HG03565 (cell line): ENCODE data around the gene HRH3.

Experiments used
- ATAC-seq: cut with Tn5 transposase; IDR thresholded peaks from one replicate; pipeline ENCODE4 v1.9.1; 2021; ENCODE audit warnings: mild to moderate bottlenecking, moderate library complexity; ENCODE audit not compliant: unreplicated experiment

Gene HRH3

DNA sequence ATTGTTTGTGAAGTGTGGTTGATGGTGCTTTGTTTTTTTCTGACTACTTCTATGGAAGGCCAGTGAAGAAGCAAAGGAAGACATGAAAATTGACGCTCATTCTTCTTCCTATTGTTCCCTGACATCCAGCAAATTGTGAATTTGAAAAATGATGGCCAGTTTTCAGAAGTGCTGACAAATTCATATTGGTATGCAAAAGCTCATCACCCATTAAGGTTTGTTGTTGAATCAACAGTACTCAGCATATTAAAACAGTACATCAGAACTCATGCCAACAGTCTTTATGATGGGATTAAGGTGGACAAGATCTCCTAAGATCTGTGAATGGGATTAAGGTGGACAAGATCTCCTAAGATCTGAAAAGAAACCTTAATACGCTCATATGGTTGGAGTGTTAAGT, 38.3 kb downstream of the HRH3 start:
- ATAC-seq: no peak

DNA sequence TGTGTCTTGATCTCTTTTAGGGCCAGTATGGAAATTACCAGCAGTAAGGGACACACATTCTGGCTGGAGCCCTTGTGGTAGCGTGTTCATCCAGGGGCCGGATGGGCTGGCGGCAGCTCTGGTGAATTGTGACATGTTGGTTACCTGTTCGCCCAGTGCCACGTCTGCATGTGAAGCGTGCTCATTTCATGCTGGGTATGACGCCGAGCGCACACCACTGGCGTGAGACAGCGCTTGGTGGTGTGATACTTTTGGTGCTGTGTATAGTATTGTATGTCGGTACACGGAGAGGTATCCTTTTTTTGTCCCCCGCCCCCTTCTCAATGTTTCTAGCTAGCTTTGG, 40.9 kb downstream of the HRH3 start:
- ATAC-seq: no peak

DNA sequence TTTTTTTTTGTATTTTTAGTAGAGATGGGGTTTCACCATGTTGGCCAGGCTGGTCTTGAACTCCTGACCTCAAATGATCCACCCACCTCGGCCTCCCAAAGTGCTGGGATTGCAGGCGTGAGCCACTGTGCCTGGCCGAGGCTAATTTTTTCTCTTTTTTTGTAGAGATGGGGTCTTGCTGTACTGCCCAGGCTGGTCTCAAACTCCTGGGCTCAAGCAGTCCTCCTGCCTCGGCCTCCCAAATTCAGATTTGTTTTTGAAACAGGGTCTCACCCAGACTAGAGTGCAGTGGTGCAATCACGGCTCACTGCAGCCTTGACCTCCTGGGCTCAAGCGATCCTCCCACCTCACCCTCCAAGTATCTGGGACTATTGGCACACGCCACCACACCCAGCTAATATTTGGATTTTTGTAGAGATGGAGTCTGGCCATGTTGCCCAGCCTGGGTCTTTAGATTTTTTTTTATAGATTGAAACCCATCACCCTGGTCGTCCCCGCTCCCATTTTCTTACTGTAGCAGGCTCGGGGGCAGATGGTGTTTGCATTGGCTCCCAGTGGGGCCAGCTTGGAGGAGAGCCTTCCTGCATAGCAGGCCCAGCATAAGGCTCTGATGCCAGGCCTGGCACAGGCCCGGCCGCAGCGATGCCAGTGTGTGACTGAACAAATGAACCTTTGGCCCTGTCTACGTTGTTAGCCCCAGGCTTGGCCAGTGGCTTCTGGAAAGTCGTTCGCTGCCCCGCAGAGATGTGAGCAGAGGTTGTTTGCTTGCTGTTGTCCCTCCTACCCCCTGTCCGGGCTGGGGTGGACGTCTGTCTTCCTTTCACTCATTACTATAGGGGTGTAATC, 41.5 kb downstream of the HRH3 start:
- no peak for ATAC-seq

DNA sequence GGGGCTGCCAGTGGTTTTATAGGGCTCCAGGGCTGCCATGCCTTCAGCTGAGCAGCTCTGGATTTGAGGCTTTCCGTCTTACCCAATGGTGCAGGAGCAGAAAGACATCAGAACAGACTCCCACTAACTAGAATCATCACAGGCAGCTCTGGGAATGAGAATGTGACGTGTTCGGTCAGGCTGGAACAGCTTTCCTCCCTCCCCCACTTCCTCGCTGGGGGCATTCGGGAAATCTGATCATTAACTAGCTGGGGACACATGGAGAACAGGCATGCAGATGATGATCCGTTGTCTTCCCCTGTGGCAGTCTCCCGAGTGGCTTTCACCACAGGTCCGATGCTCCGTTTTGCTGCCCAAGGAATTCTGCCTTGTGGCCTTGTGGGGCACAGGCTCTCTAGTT, 42.8 kb downstream of the HRH3 start:
- ATAC-seq: no peak

DNA sequence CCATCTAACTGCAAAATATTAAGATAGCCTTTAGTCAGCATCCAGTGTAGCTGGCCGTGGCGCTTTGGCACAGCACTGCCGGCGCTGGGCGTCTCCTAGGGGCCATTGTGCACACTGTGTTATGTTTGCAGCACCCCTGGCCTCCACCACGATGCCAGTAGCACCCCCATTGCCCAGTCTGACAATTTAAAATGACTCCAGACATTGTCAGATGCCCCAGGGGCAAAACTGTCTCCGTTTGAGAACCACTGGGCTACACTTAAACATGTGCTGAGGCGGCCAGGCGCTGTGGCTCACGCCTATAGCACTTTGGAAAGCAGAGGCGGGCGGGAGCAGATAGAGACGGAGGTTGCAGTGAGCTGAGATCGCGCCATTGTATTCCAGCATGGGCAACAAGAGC, 43.2 kb downstream of the HRH3 start:
- no peak for ATAC-seq

DNA sequence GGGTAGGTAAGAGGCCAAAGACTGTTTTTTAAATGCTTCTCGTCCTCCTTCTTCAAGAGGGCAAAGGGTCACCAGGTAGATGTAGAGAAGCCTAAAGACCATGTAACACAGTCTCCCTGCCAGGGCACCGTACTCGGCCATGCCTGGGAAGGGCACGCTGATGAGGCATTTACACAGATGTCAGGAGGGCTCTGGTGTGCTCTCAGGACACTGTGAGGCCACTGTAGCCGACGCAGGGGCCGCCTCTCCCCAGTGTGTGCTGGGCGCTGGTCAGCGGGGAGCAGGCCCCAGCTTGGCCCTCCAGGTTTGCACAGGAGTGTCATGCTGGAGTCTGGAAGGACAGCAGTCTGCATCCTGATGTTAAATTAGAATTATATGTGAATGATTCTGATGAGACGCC, 44.4 kb downstream of the HRH3 start:
- ATAC-seq: no peak

DNA sequence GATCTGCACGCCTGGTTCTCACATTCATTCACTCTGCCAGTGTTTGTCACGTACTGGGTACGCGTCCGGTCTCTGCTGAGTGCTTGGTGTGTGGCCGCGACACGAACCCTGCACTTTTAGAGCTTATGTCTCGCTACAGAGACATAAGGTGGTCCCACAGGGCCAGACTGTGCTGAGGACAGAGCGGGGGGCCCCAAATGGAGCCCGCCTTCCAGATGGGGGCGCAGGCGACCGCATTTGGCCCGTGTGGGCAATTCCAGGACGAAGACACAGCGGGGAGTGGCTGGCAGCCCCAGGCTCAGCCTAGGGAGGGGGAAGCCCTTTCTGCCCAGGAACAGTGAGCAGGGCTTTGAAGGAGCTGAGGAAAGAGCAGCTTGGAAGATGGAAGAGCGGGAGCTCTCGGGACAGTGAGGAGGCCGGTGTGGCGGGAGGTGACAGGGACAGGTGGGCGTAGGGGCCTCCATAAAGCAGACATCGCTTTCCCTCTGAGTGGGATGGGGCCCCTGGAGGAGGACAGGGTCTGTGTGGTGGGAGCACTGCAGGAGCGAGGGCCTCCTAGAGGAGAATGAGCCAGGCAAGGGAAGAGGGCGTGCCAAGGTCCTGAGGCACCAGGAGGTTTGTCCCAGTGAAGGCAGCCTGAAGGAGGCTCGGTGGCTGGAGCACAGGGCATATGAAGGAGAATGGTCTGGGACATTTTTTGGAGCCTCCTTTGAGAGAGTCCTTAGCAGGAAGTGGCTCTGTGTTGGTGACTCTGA, 45.0 kb downstream of the HRH3 start:
- ATAC-seq: no peak

DNA sequence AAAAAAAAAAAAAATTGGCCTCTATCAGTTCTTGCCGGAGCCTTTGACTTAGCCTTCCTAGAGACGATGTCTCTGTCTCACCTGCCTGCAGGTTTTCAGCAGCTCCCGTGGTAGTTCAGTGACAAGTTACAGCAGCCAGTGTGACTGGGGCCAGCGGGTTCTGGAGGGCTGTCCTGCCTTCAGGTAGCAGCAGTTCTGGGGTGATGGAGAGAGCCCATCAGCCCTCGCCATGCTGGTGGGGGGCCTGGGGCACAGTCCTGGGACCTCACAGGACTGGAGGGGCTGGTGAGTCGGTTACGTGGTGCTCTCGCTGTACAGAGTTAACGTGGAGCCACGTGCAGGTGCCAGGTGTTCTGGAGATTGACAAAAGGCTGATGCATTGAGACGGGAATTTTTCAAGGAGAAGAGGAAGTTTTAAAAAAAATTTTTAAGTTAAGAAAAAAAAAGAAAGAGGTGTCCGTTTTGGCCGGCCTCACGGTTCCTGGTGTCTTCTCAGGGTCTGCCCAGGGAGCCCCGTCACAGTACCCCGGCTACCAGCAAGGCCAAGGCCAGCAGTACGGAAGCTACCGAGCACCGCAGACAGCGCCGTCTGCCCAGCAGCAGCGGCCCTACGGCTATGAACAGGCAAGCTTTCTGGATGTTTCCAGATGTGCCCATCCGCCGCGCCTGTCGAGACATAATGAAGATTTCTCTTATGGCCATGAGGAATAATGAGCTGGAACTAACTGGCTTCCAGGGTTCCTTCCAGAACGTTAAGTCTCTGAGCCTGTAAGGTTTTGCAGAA, 45.9 kb downstream of the HRH3 start:
- ATAC-seq: no peak

DNA sequence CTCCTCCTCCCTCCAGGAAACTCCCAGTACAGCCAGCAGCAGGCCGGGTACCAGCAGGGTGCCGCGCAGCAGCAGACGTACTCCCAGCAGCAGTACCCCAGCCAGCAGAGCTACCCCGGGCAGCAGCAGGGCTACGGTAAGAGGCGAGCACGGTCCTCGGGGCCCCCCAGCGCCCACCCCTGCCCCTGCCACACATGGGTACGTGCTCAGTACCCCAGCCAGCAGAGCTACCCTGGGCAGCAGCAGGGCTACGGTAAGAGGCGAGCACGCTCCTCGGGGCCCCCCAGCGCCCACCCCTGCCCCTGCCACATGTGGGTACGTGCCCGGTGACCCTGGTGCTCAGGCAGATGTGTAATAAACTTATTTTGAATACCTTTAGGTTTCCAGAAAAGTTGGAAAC, 47.4 kb downstream of the HRH3 start:
- ATAC-seq: no peak

DNA sequence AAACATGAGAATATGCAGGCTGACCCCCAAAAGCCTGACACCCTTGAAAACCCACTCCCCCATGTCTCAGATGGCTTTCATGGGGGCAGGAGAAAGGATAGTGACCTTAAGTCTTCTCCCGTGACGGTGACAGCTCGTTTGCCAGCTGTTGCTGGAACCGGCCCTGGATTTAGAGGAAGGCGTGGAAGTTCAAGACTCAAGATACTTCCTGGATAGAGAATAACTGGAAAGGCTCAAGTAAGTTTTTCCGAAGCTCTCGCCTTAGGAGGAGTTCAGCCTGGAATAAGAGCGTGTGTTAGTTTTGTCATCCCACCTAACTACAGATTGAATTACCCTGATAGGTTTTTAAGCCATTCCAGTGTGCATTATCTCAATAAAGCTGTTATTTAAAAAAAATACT, 48.8 kb downstream of the HRH3 start:
- no peak for ATAC-seq

DNA sequence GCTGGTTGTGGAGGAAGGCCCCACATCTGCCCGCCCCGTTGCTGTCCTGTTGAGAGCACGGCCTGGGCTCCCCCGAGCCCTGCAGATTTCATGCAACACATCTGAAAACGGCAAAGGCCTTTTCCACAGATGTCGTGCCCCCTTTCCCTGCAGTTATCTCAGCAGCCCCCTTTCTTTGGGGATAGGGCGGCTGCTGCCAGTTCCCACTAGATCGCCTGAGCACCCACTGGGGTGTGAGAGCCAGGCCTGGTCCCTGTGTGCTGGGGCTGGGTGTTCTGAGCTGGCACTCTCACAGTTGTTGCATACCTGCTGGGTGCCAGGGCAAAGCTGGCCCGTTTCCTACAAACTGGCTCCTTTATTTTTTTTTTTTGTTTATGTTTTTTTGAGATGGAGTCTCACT, 49.5 kb downstream of the HRH3 start:
- ATAC-seq: no peak

DNA sequence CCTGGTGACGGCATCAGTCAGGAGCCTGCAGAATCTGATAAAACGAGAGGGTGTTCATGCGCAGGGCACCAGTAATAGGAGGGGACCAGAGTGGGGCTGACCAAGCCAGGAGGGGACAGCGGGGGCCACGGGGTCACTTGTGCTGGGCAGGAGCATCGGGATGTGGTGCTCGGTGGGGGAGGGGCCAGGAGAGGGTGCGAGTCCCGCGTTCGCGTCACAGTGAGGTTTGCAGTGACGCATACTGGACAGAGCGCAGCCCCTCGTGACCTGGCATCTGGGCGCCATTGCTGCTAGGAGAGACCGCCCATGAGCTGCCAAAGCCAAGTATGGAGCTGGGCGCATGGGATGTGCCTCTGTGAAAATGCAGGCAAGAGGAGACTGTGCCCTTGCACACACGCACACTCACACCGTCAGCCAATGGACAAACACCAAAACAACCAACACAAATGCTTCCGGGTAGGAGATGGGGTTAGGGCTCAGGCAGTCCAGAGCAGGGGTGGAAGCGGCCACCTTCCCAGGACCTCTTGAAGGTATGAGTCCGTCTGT, 51.1 kb downstream of the HRH3 start:
- ATAC-seq: no peak

DNA sequence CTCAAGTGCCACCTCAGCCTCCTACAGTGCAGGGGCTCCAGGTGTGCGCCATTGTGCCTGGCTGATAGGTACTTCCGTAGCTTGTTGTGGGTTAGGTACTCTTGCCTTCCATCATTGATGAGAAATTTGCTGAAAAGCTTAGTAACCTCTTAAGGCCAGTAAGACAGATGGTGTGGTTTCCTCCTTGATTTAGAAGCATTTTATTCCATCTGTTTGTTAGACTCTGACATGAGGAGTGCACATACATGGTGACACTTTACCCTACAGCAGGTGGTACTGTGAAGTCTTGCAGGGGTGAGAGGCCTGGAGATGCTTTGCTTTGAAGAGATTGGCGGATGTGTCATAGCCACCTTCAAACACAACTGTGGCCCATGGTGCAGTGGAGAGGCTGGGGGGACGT, 52.0 kb downstream of the HRH3 start:
- ATAC-seq: no peak

DNA sequence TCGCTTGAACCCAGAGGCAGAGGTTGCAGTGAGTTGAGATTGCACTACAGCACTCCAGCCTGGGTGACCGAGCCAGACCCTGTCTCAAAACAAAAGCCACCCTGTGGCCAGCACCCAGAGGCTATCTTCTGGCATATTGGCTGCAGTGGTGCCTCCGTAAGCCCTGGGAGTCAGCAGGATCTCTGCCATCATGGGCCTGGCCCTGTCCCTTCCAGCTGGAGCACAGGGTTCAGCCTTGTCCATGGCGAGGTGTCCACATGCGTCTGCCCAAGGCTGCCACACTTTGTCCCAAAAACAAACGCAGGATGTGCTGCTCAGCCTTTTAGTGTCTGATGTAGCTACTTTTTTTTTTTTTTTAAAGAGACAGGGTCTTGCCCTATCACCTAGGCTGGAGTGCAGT, 52.6 kb downstream of the HRH3 start:
- ATAC-seq: no peak

DNA sequence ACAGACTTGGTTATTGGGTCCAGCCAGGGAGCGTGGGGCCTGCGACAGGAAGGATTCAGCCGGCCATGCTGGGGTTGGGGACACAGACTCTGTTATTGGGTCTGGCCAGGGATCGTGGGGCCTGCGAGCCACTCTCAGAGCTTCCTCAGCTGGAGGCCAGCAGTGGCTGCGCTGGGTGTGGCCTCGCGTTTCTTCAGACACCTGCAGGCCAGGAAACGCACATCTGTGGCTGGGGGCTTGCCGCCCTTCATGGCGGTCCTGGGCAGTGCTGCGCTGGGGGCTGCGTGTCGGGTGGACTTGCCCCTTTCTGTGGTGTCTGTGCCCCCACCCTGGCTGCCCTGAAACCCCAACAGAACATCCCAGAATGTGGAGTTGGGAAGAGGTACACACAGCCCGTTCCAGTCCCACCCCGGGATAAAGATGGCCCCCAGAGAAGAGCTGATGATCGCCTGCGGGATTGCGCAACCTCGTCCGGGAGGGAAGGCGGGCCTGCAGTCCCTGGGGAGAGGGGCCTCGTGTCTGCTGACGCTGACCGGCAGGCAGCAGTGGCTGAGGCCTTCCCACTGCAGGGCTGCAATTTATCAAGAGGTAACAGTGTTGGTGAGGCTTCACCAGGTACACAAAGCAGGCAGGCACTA, 54.2 kb downstream of the HRH3 start:
- ATAC-seq: no peak
